GM18520 (cell line): ENCODE results near the gene FHIP1B.

ENCODE experiments used
- ATAC-seq: cut with Tn5 transposase; IDR thresholded peaks from one replicate; pipeline ENCODE4 v1.9.1; 2021; ENCODE audit not compliant: unreplicated experiment

Gene FHIP1B

GRCh38 chr11:6203327-6203726 lies 31.1 kb downstream of the FHIP1B start:
- peak; percentile 57 for ATAC-seq

DNA sequence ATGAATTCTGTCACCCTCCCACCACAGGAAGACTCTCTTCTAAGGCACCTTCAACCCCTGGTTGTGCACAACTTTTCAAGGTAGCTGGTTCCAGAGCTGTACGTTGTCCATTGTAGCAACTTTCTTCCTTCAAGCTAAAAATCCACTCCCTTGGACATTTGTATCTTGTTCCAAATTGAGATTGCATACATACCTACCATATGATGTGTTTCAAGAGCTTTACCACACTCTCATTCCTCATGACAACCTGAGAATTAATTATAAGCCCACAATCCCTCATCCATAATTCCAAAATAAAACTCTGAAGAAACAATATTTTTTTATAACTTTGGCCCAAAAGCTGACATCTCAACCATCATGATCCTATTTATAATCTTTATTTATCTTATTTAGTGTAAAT lies 32.4 kb downstream of the FHIP1B start:
- no peak for ATAC-seq

- ATAC-seq = no peak
Observed at GRCh38 chr11:6201481-6201880, 33.0 kb downstream of the FHIP1B start.

DNA sequence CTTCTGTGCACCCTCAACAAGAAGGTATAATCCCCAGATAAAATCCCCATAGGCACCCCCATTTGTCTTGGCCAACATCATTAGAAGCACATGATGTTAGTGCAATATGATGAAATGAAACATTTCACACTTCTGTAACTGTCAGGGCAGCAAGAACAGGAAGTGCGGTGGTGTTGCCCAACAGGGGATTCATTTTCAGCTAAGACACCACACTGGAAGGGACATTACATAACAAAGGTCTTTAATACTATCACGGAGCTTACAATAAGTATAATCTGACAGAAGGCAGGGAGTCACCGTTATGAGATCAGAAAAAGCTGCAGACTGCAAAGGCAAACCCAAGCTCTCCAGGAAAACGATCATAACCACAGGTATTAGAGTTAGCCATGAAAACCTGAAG lies 33.5 kb downstream of the FHIP1B start:
- ATAC-seq = no peak

GRCh38 chr11:6199174-6199810 lies 35.1 kb downstream of the FHIP1B start, which contains the start of gene OR52W1:
OR52W1 (plus strand) TSS chr11:6199224; CDS start chr11:6199224, 0 bp downstream.
- no peak for ATAC-seq

DNA sequence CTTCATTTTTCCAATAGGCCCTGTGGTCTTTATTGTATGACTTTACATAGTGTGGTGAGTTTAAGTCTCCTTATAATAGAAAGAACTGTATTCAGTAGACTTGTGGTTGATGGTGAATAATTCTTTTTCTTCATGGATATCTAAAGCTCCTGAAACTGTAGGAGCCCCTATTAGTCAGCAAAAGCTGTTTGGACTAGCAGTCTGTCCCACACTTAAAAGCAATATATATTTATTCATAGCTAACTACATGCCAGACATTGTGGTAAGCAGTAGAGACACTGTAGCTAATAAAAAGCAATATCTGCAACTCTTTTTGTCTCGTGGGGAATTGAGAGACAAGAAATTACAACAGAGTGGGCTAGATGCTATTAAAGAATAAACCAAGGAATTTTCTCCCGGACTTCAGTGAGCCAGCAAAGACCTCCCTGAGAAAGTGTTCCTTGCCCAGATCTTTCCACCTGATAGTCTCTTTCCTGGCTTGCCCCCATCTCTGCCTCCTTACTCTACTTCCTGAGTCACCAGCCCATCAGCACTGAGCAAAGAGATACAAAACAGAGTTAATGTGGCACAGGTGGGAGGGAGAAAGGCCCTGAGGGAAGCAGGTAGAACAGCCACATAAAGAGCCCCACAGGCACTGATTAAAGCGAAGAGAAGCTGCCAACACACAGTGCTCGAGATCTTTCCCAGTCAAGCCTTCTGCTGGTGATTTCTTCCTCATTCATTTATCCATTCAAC lies 36.8 kb downstream of the FHIP1B start:
- no peak for ATAC-seq

DNA sequence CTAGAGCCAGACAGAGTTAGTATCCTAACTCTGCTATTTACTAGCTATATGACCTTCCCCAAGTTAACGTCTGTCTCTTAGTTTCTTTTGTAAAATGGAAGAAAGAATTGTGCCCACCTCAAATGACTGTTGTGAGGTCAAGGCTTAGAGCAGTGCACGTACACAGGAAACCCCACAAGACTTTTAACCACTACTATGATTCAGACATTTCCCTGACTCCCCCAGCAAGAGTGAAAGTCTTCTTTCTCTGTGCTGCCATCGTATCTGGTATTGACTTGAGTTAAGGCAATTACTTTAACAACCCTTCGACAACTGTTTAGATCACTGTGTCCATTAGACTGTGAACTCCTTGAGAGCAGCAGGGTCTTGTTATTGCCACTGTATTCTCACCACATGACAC lies 38.0 kb downstream of the FHIP1B start:
- ATAC-seq = peak; percentile 40

GRCh38 chr11:6194065-6194581 lies 40.3 kb downstream of the FHIP1B start:
- ATAC-seq = no peak

DNA sequence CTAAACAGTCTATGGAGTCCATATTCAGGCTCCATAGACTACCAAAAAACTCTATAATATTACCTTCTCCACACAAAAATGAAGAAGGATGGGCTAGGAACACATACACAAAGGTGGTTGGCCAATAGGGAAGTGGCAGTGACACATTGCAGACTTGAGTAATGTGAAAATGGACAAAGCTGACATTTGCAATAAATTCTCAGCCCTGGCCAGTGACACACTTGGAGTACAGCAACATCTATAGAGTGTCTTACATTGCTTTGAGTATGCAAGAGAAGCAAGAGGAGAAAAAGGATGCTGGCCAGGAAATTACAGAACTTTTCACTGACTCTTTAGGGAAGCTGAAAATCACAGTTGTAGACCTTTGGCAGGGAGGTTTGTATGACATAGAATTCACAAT lies 42.7 kb downstream of the FHIP1B start:
- no peak for ATAC-seq

GRCh38 chr11:6175440-6175839 lies 59.0 kb downstream of the FHIP1B start:
- no peak for ATAC-seq

DNA sequence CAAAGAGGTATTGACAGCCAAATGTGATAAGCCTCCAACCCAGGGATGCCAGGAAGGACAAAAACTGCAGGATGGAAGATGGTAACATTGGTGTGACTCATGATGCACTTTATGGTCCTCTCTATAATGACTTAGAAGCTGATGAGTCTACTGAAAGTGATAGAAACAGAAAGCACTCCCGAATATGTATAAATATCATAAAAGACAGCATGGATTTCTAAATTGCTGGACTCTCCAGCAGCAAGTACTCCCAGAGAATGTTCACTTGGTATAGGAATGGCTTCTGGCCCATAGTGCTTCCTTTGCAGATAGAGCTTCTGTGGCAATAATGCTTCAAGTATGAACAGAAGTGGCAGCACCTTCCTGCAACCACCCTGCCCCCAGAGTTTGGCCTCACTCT lies 64.2 kb downstream of the FHIP1B start, which contains the start of gene OR52B2:
TSS of gene OR52B2 (minus strand) at position 101 of the 400 bp plus-strand sequence. CDS start at position 101, 0 bp downstream.
- ATAC-seq = no peak
